Parathyroid adenoma (tissue), 2 donors: ENCODE results near the gene VPS37C.

Experiments
- H2AFZ ChIP-seq: fragments of 300-600 bp; sonication (generic); one replicate; pipeline ENCODE4 v1.7.0; 2017; ENCODE audit warnings: antibody characterized with exemption, mild to moderate bottlenecking
- H3K27ac ChIP-seq: fragments of 300-600 bp; sonication (generic); one replicate; pipeline ENCODE4 v1.7.0; 2017
- H3K27me3 ChIP-seq: fragments of 300-600 bp; sonication (generic); one replicate; pipeline ENCODE4 v1.7.0; 2017; ENCODE audit warnings: low read length; ENCODE audit not compliant: control insufficient read depth, insufficient read depth
- H3K36me3 ChIP-seq: fragments of 300-600 bp; sonication (generic); one replicate; pipeline ENCODE4 v1.7.0; 2017; ENCODE audit warnings: low read length; ENCODE audit not compliant: control insufficient read depth, insufficient read depth
- H3K4me1 ChIP-seq: fragments of 300-600 bp; sonication (generic); one replicate; pipeline ENCODE4 v1.7.0; 2017; ENCODE audit warnings: control low read depth
- H3K4me2 ChIP-seq: fragments of 300-600 bp; sonication (generic); one replicate; pipeline ENCODE4 v1.7.0; 2017; ENCODE audit warnings: low read length
- H3K4me3 ChIP-seq: fragments of 300-600 bp; sonication (generic); one replicate; pipeline ENCODE4 v1.7.0; 2017; ENCODE audit warnings: low read depth, low read length
- H3K79me2 ChIP-seq: fragments of 300-600 bp; sonication (generic); one replicate; pipeline ENCODE4 v1.7.0; 2017; ENCODE audit warnings: control low read depth
- H3K9ac ChIP-seq: fragments of 300-600 bp; sonication (generic); one replicate; pipeline ENCODE4 v1.7.0; 2017; ENCODE audit warnings: mild to moderate bottlenecking
- H3K9me3 ChIP-seq: fragments of 300-600 bp; sonication (generic); one replicate; pipeline ENCODE4 v1.7.0; 2017; ENCODE audit warnings: low read length; ENCODE audit not compliant: control insufficient read depth
- TF ChIP-seq, protein P1 (sequence below): fragments of 300-600 bp; sonication (generic); IDR thresholded peaks from one replicate; pipeline ENCODE4 v1.7.0; 2017; ENCODE audit warnings: antibody characterized with exemption, mild to moderate bottlenecking
- donor health status: primary hyperparathyroidism.

Gene VPS37C

DNA sequence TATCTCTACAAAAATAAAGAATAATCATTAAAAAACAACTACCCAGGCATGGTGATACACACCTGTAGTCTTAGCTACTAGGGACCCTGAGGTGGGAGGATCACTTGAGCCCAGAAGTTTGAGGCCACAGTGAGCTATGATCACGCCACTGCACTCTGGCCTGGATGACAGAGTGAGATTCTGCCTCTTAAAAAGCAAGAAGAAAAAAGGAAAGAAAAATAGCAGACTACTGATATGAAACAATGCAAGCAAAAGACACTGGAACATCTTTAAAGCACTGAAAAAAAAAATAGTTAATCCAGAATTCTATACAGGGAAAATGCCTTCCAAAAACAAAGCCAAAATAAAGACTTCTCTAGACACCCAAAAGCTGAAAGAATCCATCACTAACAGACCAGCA is 5.9 kb downstream of the VPS37C start:
- TF ChIP-seq, protein P1, sequence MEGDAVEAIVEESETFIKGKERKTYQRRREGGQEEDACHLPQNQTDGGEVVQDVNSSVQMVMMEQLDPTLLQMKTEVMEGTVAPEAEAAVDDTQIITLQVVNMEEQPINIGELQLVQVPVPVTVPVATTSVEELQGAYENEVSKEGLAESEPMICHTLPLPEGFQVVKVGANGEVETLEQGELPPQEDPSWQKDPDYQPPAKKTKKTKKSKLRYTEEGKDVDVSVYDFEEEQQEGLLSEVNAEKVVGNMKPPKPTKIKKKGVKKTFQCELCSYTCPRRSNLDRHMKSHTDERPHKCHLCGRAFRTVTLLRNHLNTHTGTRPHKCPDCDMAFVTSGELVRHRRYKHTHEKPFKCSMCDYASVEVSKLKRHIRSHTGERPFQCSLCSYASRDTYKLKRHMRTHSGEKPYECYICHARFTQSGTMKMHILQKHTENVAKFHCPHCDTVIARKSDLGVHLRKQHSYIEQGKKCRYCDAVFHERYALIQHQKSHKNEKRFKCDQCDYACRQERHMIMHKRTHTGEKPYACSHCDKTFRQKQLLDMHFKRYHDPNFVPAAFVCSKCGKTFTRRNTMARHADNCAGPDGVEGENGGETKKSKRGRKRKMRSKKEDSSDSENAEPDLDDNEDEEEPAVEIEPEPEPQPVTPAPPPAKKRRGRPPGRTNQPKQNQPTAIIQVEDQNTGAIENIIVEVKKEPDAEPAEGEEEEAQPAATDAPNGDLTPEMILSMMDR = no peak
- no peak overlapping the region for H3K9ac ChIP-seq
- no peak overlapping the region for H2AFZ ChIP-seq
- H3K27ac ChIP-seq = no peak overlapping the region
- no peaks in the 10 kb centered on the region for H3K27me3 ChIP-seq
- H3K9me3 ChIP-seq = no peaks in the 10 kb centered on the region
- H3K36me3 ChIP-seq = no peaks in the 10 kb centered on the region
- H3K4me3 ChIP-seq = no peak overlapping the region
- peaks cover 14% of the 10 kb centered on the region for H3K4me1 ChIP-seq
- H3K79me2 ChIP-seq = peaks cover 8% of the 10 kb centered on the region
- H3K4me2 ChIP-seq = no peak overlapping the region

DNA sequence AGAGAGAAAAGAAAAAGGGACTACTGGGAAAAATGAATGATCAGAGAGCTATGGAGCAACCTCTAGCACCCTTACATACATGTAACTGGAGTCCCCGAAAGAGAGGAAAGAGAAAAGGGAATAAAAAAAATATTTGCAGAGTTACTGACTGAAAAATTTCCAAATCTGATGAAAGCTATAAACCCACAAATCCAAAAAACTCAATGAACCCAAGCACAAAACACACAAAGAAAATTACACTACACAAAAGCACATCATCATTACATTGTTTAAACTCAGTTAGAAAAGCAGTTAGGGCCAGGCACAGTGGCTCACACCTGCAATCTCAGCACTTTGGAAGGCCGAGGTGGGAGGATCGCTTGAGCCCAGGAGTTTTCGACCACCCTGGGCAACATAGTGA is 6.7 kb downstream of the VPS37C start:
- Histone ChIP-seq H3K4me2 (no peak overlapping the region), H3K4me1 (peaks cover 14% of the 10 kb centered on the region), H3K9ac (no peak overlapping the region), H3K4me3 (no peak overlapping the region), H3K79me2 (peaks cover 10% of the 10 kb centered on the region), H3K36me3 (no peaks in the 10 kb centered on the region), H3K9me3 (no peaks in the 10 kb centered on the region), H3K27ac (no peak overlapping the region), H3K27me3 (no peaks in the 10 kb centered on the region), H2AFZ (no peak overlapping the region)
- TF ChIP-seq, protein P1 = no peak

DNA sequence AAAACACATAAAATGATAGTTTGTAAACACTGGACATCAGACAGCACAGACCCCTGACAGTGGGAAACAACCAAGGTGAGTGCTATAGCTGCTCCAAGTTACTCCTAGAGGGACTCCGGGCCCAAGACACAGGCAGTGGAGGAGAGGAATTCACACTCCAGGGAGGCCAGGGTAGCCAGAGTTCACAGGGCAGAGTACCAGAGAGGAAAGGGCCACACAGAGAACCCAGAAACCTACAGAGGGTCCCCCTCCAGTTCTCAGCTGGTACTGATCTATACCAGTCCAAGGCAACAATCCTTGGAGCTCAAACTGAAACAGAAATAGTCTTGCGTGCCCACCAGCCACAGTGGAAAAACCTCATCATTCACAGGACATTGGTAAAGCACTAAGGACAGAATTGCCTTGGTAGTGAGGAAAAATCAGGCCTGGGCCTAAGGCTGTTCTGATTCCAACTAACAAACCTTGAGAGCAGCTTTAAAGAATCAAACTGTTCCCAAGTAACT is 7.6 kb downstream of the VPS37C start:
- no peaks in the 10 kb centered on the region for H3K9me3 ChIP-seq
- peaks cover 11% of the 10 kb centered on the region for H3K4me1 ChIP-seq
- H2AFZ ChIP-seq = no peak overlapping the region
- peak overlapping the region; percentile 29 for H3K27ac ChIP-seq
- H3K27me3 ChIP-seq = no peaks in the 10 kb centered on the region
- no peak overlapping the region for H3K9ac ChIP-seq
- H3K79me2 ChIP-seq = peaks cover 10% of the 10 kb centered on the region
- TF ChIP-seq, protein P1 = no peak
- no peaks in the 10 kb centered on the region for H3K36me3 ChIP-seq
- no peak overlapping the region for H3K4me3 ChIP-seq
- no peak overlapping the region for H3K4me2 ChIP-seq

DNA sequence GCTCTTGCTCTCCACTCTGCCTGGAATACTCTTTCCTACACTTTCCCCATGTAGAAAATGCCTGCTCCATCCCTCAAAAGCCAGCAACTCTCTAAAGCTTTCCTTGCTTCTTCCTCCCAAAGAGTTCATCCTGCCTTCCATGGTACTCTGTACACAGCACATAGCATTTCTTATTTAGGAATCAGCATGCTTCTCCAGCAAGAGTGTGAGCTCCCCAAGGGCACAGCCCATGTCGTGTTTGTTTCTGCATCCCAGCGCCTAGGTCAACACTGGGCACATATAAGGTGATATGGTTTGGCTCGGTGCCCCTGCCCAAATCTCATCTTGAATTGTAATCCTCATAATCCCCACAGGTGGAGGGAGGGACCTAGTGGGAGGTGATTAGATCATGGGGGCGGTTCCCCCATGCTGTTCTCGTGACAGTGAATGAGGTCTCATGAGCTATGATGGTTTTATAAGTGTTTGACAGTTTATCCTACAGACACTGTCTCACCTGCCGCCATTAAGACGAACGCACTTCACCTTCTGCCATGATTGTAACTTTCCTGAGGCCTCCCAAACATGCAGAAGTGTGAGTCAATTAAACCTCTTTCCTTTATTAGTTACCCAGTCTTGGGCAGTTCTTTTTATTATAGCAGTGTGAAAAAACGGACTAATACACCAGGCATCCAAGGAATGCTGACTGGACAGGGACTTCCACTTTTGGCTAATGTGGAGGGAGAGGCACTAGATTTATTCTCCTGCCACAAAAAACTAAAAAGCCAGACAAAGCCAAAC is 8.2 kb downstream of the VPS37C start:
- Histone ChIP-seq H3K36me3 (no peaks in the 10 kb centered on the region), H3K4me3 (no peak overlapping the region), H3K4me2 (no peak overlapping the region), H3K27ac (peak overlapping the region; percentile 29), H3K79me2 (peaks cover 11% of the 10 kb centered on the region), H3K4me1 (peaks cover 11% of the 10 kb centered on the region), H3K9ac (no peak overlapping the region), H2AFZ (no peak overlapping the region), H3K27me3 (no peaks in the 10 kb centered on the region), H3K9me3 (no peaks in the 10 kb centered on the region)
- TF ChIP-seq, protein P1 = no peak
